ENCODE measurements around the gene CXXC5. TPM values are rescaled to one million over a fixed set of nuclear protein-coding genes. Genes with fewer than 3 reads are reported as not detected.

The CXXC5 gene
- total RNA-seq, 1 donor: 82.8 TPM

DNA sequence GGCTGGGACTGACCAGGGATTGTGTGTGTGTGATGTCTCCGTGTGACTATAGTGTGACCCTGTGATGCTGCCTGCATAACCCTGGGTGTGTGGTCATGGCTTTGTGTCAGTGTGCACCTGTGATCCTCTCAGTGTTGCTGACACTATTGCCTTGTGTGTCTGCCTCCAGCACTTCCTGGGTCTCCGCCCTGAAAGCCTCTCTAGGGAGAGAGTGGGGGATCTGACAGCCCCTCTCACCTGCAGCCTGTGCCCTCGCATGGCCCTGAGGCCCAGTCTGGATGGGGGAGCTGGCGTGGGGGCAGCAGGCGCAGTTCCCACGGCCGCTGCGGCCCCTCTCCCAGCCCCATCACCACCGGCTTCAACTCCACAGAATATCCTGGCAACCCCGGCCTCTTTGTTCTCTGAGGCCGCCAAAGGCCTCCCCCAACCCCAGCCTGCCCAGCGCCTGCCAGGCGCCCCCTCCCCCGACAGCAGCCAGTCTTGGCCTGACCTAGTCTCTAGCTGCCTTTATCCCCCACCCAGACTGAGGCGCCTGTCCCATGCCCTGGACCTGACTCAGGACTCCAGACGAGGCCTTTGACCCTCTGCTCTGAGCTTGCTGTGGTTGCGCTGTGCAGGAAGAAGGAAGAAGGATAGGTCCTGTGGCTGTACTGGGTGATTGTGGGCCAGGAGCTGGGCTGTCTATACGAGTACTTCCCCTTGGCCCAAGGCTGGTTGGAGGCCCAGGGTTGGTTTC is 38.7 kb downstream of the CXXC5 start:
- no peaks in the 10 kb centered on the region for H3K9me3 ChIP-seq (ENCODE audit: low read depth, low read length)
- no peak overlapping the region for H3K4me3 ChIP-seq (ENCODE audit: low read length)
- peaks cover 19% of the 10 kb centered on the region for H3K4me1 ChIP-seq (ENCODE audit: insufficient read depth, low read length)
- no peaks in the 10 kb centered on the region for H3K27me3 ChIP-seq (ENCODE audit: insufficient read depth, low read length)

GRCh38 chr5:139687656-139688055 is 39.5 kb downstream of the CXXC5 start:
- no peaks in the 10 kb centered on the region for H3K9me3 ChIP-seq (ENCODE audit: low read depth, low read length)
- no peaks in the 10 kb centered on the region for H3K27me3 ChIP-seq (ENCODE audit: insufficient read depth, low read length)
- H3K4me1 ChIP-seq (ENCODE audit: insufficient read depth, low read length): peaks cover 19% of the 10 kb centered on the region
- H3K4me3 ChIP-seq (ENCODE audit: low read length): no peak overlapping the region

DNA sequence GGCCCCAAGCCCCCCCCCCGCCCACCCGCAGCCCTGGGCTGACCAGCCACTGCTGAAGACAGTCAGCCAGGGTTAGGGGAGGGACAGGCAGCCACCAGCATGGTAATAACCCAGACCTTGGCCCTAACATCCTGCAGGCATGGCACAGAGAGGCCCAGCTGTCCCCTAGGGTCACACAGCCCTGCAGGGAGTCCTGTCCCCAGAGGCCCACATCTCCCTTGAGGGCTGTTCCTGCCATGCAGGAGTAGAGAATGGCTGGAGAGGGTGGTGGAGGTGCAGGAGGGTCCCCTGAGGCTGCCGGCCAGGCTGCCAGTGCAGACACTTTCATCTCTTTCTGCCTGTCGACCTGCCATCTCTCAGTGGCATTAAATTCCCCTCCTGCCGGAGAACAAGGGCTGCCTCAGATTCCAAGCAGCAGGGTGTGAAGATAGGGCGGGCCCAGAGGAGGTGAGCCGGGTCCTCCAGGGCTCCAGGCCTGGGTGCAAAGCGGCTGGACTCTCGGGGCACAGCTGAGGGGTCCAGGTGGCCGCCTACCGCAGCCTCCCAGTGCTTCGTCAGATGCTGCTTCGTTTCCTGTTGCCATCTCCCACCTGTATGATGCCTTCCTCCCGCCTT is 40.0 kb downstream of the CXXC5 start:
- Histone ChIP-seq H3K4me1 (ENCODE audit: insufficient read depth, low read length) (peaks cover 19% of the 10 kb centered on the region), H3K4me3 (ENCODE audit: low read length) (no peak overlapping the region), H3K9me3 (ENCODE audit: low read depth, low read length) (no peaks in the 10 kb centered on the region), H3K27me3 (ENCODE audit: insufficient read depth, low read length) (no peaks in the 10 kb centered on the region)

GRCh38 chr5:139688751-139689372 is 40.7 kb downstream of the CXXC5 start:
- Histone ChIP-seq H3K27me3 (ENCODE audit: insufficient read depth, low read length) (no peaks in the 10 kb centered on the region), H3K9me3 (ENCODE audit: low read depth, low read length) (no peaks in the 10 kb centered on the region), H3K4me1 (ENCODE audit: insufficient read depth, low read length) (peaks cover 19% of the 10 kb centered on the region), H3K4me3 (ENCODE audit: low read length) (no peak overlapping the region)

DNA sequence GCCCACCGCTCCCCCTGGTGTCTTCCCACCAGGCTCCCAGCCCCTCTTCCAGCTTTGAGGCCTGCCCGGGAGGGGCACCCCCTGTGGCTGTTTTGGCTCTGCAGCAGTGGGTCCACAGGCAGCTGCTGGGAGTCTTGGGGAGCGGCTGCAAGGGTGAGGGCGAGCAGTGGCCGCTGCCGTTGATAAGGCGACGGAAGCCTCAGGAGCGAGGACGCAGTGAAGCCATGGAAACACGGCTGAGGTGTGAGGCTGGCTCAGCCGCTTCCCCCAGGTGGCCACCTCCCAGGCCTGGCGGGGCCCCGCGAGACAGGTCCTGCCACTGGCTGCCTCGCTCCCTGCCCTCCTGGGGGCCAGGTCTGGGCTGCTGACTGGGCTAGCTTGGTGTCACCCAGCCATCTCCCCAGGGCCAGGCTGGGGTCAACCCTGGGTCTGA is 41.5 kb downstream of the CXXC5 start:
- Histone ChIP-seq H3K4me1 (ENCODE audit: insufficient read depth, low read length) (peaks cover 12% of the 10 kb centered on the region), H3K9me3 (ENCODE audit: low read depth, low read length) (no peaks in the 10 kb centered on the region), H3K27me3 (ENCODE audit: insufficient read depth, low read length) (no peaks in the 10 kb centered on the region), H3K4me3 (ENCODE audit: low read length) (no peak overlapping the region)

DNA sequence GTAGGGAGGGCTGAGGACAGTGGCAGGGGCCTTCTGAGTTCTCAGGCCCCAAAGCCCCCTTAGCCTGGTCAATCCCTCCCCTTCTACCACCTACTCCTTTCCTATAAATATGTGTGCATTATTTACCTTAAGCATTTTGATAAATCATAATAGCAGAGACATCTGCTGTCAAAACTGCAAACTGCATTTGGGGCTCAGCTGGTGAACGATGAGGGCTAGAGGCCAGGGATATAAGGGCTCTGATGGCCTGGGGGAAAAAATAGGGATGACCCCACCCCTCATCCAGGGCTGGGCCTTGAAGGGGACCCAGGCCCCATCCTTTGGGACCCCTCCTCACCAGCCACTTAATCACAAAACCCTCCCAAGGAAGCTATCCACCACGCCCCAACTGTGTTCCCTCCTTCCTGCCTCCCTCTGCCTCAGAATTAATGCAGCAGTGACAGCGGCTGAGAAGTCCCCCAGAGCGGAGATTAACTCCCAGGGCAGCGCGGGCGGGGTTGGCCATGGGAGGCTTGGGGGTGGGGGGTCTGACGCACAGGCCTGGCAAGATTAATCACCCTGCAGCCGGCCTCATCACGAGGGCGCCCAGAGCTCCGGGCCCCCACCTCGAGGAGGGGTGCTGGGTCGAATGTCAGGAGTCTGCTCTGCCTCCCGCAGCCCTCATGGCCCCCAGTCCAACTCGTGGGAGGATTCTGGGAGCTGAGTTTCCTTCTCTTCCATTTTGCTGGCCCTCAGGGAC is 42.1 kb downstream of the CXXC5 start:
- Histone ChIP-seq H3K27me3 (ENCODE audit: insufficient read depth, low read length) (no peaks in the 10 kb centered on the region), H3K4me1 (ENCODE audit: insufficient read depth, low read length) (peaks cover 12% of the 10 kb centered on the region), H3K9me3 (ENCODE audit: low read depth, low read length) (no peaks in the 10 kb centered on the region), H3K4me3 (ENCODE audit: low read length) (no peak overlapping the region)

GRCh38 chr5:139690803-139691629 is 42.9 kb downstream of the CXXC5 start:
- peaks cover 12% of the 10 kb centered on the region for H3K4me1 ChIP-seq (ENCODE audit: insufficient read depth, low read length)
- H3K4me3 ChIP-seq (ENCODE audit: low read length): no peak overlapping the region
- H3K27me3 ChIP-seq (ENCODE audit: insufficient read depth, low read length): no peaks in the 10 kb centered on the region
- no peaks in the 10 kb centered on the region for H3K9me3 ChIP-seq (ENCODE audit: low read depth, low read length)

DNA sequence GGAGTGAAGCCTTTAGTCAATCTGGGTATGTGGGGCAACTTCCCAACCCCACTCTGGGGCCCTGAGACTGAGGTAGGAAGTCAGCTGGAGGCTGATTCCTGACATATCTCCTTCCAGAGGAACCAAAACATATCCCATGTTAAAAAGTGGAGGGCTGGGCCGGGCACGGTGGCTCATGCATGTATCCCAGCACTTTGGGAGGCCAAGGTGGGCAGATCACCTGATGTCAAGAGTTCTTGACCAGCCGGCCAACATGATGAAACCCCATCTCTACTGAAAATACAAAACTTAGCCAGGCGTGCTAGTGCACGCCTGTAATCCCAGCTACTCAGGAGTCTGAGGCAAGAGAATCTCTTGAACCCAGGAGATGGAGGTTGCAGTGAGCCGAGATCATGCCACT is 44.0 kb downstream of the CXXC5 start:
- Histone ChIP-seq H3K9me3 (ENCODE audit: low read depth, low read length) (no peaks in the 10 kb centered on the region), H3K4me3 (ENCODE audit: low read length) (no peak overlapping the region), H3K27me3 (ENCODE audit: insufficient read depth, low read length) (peaks cover 6% of the 10 kb centered on the region), H3K4me1 (ENCODE audit: insufficient read depth, low read length) (peaks cover 21% of the 10 kb centered on the region)

GRCh38 chr5:139692679-139693308 is 44.6 kb downstream of the CXXC5 start:
- Histone ChIP-seq H3K9me3 (ENCODE audit: low read depth, low read length) (no peaks in the 10 kb centered on the region), H3K27me3 (ENCODE audit: insufficient read depth, low read length) (peaks cover 9% of the 10 kb centered on the region), H3K4me1 (ENCODE audit: insufficient read depth, low read length) (peaks cover 27% of the 10 kb centered on the region), H3K4me3 (ENCODE audit: low read length) (no peak overlapping the region)

- Histone ChIP-seq H3K4me1 (ENCODE audit: insufficient read depth, low read length) (peaks cover 35% of the 10 kb centered on the region), H3K9me3 (ENCODE audit: low read depth, low read length) (no peaks in the 10 kb centered on the region)
Measured at GRCh38 chr5:139693676-139694364, 45.7 kb downstream of the CXXC5 start.

DNA sequence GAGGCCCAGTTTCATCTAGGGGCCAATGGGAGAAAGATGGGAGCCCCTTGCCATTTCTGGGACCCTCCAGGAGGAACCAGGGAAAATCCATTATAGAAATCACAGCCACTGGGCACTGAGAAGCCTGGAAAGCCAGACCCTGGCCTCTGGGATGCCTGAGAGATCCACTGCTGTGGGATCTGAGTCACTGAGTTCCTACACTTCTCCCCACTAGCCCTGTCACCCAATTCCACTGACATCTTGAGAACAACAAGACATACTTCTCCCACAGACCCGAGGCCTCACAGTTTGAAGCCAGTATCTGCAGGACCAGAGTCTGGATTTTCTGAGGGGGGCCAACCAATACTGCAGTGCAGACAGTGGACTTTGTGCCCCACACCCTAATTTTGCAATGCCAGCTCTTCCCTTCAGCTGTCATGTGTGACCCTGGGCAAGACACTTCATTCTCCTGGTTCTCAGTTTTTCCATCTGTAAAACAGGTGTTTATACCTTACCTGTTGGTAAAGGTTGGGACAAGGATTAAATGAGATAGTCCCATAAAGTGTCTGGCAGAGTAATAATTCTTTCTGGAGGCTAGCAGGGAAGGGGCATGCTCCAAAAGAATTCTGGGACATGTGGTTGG is 46.5 kb downstream of the CXXC5 start:
- Histone ChIP-seq H3K9me3 (ENCODE audit: low read depth, low read length) (no peaks in the 10 kb centered on the region), H3K4me1 (ENCODE audit: insufficient read depth, low read length) (peaks cover 28% of the 10 kb centered on the region), H3K4me3 (ENCODE audit: low read length) (no peak overlapping the region), H3K27me3 (ENCODE audit: insufficient read depth, low read length) (peaks cover 16% of the 10 kb centered on the region)

More at GRCh38 chr5:139693676-139694364, 45.7 kb downstream of the CXXC5 start:
- Histone ChIP-seq H3K4me3 (ENCODE audit: low read length) (no peak overlapping the region), H3K27me3 (ENCODE audit: insufficient read depth, low read length) (peaks cover 16% of the 10 kb centered on the region)

DNA sequence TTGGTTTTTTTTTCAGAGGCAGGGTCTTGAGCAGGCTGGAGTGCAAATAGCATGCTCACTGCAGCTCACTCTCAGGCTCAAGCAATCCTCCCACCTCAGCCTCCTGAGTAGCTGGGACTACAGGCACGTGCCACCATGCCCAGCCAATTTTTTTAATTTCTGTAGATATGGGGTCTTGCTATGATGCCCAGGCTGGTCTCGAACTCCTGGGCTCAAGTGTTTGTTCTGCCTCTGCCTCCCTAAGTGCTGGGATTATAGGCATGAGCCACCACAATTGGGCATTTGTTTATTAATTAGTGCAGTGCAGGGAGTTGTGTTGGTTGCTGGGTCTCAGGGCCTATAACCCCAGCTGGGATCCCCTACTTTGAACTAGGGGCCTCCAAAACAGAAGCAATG is 47.0 kb downstream of the CXXC5 start:
- H3K9me3 ChIP-seq (ENCODE audit: low read depth, low read length): no peaks in the 10 kb centered on the region
- H3K4me1 ChIP-seq (ENCODE audit: insufficient read depth, low read length): peaks cover 24% of the 10 kb centered on the region
- no peak overlapping the region for H3K4me3 ChIP-seq (ENCODE audit: low read length)
- peaks cover 16% of the 10 kb centered on the region for H3K27me3 ChIP-seq (ENCODE audit: insufficient read depth, low read length)

DNA sequence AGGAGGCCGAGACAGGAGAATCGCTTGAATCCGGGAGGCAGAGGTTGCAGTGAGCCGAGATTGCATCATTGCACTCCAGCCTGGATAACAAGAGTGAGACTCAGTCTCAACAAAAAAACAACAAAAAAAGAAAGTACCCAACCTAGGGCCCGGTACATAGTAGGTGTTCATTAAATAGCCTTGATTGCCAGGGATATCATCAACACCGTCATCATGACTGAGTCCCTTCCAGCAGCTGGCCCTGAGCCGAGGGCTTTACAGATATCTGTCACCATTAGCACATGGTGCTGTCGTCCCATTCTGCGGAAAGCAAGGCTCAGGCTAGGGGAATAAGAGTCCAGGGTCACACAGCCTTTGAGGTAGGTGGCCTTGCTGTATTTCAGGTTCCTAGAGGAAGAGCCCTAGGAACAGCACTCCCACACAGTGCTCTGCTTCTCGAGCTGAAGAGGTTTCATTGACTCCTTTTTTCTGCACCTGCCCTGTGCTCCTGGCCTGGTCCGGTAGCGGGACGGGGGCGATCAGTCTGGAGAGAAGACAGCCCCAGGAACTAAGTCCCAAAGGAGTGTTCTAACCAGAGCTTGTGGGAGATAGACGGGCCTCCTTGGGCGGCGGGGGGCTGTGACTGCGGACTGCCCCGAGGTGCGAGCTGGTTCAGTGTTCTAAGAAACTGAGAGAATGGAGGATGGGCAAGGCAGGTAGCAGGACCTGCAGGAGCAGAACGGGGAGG is 48.2 kb downstream of the CXXC5 start:
- Histone ChIP-seq H3K27me3 (ENCODE audit: insufficient read depth, low read length) (peaks cover 21% of the 10 kb centered on the region), H3K9me3 (ENCODE audit: low read depth, low read length) (no peaks in the 10 kb centered on the region), H3K4me3 (ENCODE audit: low read length) (no peak overlapping the region), H3K4me1 (ENCODE audit: insufficient read depth, low read length) (peaks cover 31% of the 10 kb centered on the region)

All from mononuclear cell (primary cell).